Fibroblast of the conjunctiva (primary cell): ENCODE results near the gene ANKRD13B.
A peak's percentile ranks its signal among the peaks of the same experiment; 100 is the strongest.
"Not testable (repeated sequence)": the region's sequence is repeated elsewhere in the genome, so short reads cannot be mapped to it uniquely, and the experiment has no call there.

Source experiments
- DNase-seq: peaks from one replicate; pipeline ENCODE4 v3.0.0-alpha.2; 2010; ENCODE audit warnings: low read depth

ANKRD13B gene

DNA sequence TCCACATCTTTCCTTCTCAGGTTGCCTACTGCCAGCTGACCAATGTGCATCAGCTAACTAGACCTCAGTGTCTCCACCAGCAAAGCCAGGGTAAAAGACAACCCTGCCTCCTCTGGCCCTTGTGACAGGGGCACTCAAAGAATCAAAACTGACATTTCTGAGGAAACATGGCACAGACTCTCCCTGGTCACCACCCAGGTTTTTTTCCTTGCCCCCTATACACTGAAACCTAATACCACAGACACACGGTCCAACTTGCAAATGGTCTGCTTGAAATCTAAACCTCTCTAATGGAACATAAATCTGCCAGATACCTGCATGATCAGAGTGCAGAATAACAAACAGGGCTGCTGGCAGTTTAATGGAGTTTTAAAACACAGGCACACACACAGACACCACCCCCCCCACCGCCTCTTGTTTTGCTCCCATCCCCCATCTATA lies 49.3 kb downstream of the ANKRD13B start:
- DNase-seq: no peak

- DNase-seq: no peak
These were observed 50.9 kb downstream of the ANKRD13B start for GRCh38 chr17:29643817-29644160.

- peak; percentile 90 for DNase-seq
These were observed 52.7 kb downstream of the ANKRD13B start for GRCh38 chr17:29645515-29646051.

- DNase-seq: no peak
These were observed 55.1 kb downstream of the ANKRD13B start for GRCh38 chr17:29648005-29648404.

DNA sequence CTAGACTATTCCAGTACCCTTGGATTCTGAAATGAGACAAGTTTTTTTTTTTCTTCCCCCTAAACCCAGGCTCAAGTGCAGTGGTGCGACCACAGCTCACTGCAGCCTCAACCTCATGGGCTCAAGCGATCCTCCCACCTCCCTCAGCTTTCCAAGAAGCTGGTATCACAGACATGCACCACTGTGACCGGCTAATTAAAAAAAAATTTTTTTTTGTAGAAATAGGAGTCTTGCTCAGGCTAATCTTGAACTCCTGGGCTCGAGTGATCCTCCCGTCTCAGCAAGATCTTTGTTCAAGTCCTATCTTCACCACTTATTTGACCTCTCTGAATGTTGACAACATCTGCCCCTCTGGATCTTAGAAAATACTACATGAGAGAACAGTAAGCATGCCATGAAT lies 56.4 kb downstream of the ANKRD13B start:
- DNase-seq: no peak

- no peak for DNase-seq
These were observed 57.5 kb downstream of the ANKRD13B start for GRCh38 chr17:29650396-29650795.

- not testable (repeated sequence) for DNase-seq
These were observed 59.0 kb downstream of the ANKRD13B start for GRCh38 chr17:29651913-29652312.

DNA sequence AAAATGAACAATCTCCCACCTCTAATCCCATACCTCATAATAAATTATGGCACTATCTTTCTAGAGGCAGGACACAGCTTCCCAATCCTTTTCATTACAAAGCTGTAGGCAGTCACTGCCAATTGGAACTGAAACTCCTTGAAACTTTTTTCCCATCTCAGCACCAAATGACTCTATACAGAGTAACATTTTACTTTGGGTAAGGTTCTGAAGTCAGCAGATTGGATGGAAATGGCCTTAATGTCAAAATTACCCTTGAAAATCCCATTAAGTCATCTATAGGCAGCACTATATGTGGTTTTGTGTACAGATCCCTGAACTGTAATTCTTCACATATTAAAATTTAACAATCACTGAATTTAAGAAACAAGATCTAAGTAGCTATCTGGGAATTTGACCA lies 60.0 kb downstream of the ANKRD13B start:
- no peak for DNase-seq

GRCh38 chr17:29653995-29654714 lies 61.2 kb downstream of the ANKRD13B start:
- DNase-seq: no peak

DNA sequence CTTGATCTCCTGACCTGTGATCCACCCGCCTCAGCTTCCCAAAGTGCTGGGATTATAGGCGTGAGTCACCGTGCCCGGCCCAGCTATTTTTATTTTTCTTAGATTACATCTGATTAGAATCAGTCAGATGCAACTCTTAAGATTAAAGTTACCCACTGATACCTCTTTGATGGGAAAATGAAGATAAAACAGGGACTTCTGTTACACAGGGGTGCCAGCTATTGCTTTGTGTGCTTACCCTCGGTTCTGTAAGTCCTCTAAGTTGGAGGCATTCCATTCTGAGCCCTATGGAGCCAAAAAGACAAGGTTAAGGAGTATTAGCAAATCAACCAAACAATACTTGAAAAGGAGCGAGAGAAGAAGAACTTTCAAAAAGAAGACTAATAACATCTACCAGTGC lies 62.4 kb downstream of the ANKRD13B start:
- no peak for DNase-seq

- no peak for DNase-seq
These were observed 66.2 kb downstream of the ANKRD13B start for GRCh38 chr17:29659155-29659554.

DNA sequence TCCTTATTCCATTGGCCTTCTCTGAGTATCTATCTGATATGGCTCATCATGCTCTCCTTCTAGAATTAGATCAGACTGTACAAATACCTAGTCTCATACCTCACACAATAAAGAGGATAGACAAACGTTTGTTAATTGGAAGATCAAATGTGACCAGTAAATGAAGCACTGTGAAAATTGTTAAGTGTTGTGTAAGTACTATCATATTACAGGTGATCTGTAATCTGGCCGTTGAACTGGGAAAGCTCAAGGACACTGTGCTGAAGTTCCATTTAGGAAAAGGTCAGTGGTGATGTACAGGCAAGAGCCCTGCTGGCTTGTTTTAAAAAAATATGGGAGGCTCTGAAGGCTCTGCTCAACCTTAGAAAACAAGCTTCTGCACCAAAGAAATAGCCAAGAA lies 68.3 kb downstream of the ANKRD13B start:
- no peak for DNase-seq

GRCh38 chr17:29663155-29663554 lies 70.2 kb downstream of the ANKRD13B start:
- DNase-seq: no peak
